Tibial nerve (tissue), 4 donors: ENCODE data around the gene CDK18.

ENCODE experiments used
- CTCF ChIP-seq, 5 experiments: fragments of 200-600 bp in 3 of 5; fragments of 450-650 bp in 2 of 5; sonication (generic) in 3 of 5; IDR thresholded peaks; one replicate each; pipeline ENCODE4 v1.5.1; 2016 to 2019; ENCODE audit warnings: antibody characterized with exemption in 5 of 5, mild to moderate bottlenecking in 3 of 5, moderate library complexity in 2 of 5
- EP300 ChIP-seq, 2 donors: sonication (generic); formaldehyde crosslinking; IDR thresholded peaks; one replicate each; pipeline ENCODE4 v1.6.1; 2017; ENCODE audit warnings: antibody characterized with exemption in 2 of 2, mild to moderate bottlenecking in 1 of 2
- POLR2A ChIP-seq, 2 donors: fragments of 450-650 bp; IDR thresholded peaks; one replicate each; pipeline ENCODE4 v1.6.1; 2017; ENCODE audit warnings: antibody characterized with exemption in 2 of 2, mild to moderate bottlenecking in 2 of 2, moderate library complexity in 2 of 2

- no peak for TF ChIP-seq CTCF (IDR thresholded peaks at IDR 0.05)
- TF ChIP-seq POLR2A (IDR thresholded peaks at IDR 0.05), result no peak
- no peak for TF ChIP-seq EP300 (IDR thresholded peaks at IDR 0.05)
These were observed 7.1 kb upstream of the CDK18 start for GRCh38 chr1:205497351-205497750.
